ENCODE results near the gene C1orf159. TPM values are rescaled to one million over a fixed set of nuclear protein-coding genes. Genes with fewer than 3 reads are reported as not detected.
"Not testable (repeated sequence)": the region's sequence is repeated elsewhere in the genome, so short reads cannot be mapped to it uniquely, and the experiment has no call there.

Gene C1orf159
- total RNA-seq, 1 donor from 2014 or later, result 9.2 TPM

- Mint-ChIP-seq H3K9me3 (ENCODE audit: low read depth) (no peaks in the 10 kb centered on the region), H3K36me3 (ENCODE audit: low read depth) (peaks cover 2% of the 10 kb centered on the region), H3K4me1 (ENCODE audit: low read depth) (peaks cover 9% of the 10 kb centered on the region), H3K27me3 (ENCODE audit: low read depth) (no peaks in the 10 kb centered on the region), H3K27ac (ENCODE audit: unreplicated experiment) (peak overlapping the region; percentile 88), H3K4me3 (ENCODE audit: unreplicated experiment) (peak overlapping the region; percentile 62)
- DNase-seq (ENCODE audit: low spot score), result peak; percentile 95
- no peak for TF ChIP-seq CTCF (IDR thresholded peaks at IDR 0.05)
These were observed 36.3 kb downstream of the C1orf159 start for GRCh38 chr1:1079408-1080121.

GRCh38 chr1:1077396-1077795 lies 38.5 kb downstream of the C1orf159 start:
- H3K27ac Mint-ChIP-seq (ENCODE audit: unreplicated experiment); H3K4me3 Mint-ChIP-seq (ENCODE audit: unreplicated experiment); H3K4me1 Mint-ChIP-seq (ENCODE audit: low read depth); H3K27me3 Mint-ChIP-seq (ENCODE audit: low read depth); DNase-seq (ENCODE audit: low spot score); H3K9me3 Mint-ChIP-seq (ENCODE audit: low read depth); H3K36me3 Mint-ChIP-seq (ENCODE audit: low read depth): not testable (repeated sequence)

GRCh38 chr1:1075148-1075935 lies 40.5 kb downstream of the C1orf159 start:
- Mint-ChIP-seq H3K4me1 (ENCODE audit: low read depth) (peaks cover 8% of the 10 kb centered on the region), H3K36me3 (ENCODE audit: low read depth) (no peaks in the 10 kb centered on the region), H3K27me3 (ENCODE audit: low read depth) (no peaks in the 10 kb centered on the region), H3K4me3 (ENCODE audit: unreplicated experiment) (no peak overlapping the region), H3K27ac (ENCODE audit: unreplicated experiment) (no peak overlapping the region), H3K9me3 (ENCODE audit: low read depth) (no peaks in the 10 kb centered on the region)
- DNase-seq (ENCODE audit: low spot score), result peak; percentile 92
- TF ChIP-seq CTCF (IDR thresholded peaks at IDR 0.05), result no peak

GRCh38 chr1:1074631-1075147 lies 41.2 kb downstream of the C1orf159 start:
- TF ChIP-seq CTCF (IDR thresholded peaks at IDR 0.05), result no peak
- no peaks in the 10 kb centered on the region for H3K27me3 Mint-ChIP-seq (ENCODE audit: low read depth)
- no peak overlapping the region for H3K4me3 Mint-ChIP-seq (ENCODE audit: unreplicated experiment)
- H3K4me1 Mint-ChIP-seq (ENCODE audit: low read depth), result peaks cover 8% of the 10 kb centered on the region
- no peak overlapping the region for H3K27ac Mint-ChIP-seq (ENCODE audit: unreplicated experiment)
- DNase-seq (ENCODE audit: low spot score), result peak; percentile 82
- H3K9me3 Mint-ChIP-seq (ENCODE audit: low read depth), result no peaks in the 10 kb centered on the region
- H3K36me3 Mint-ChIP-seq (ENCODE audit: low read depth), result no peaks in the 10 kb centered on the region

- DNase-seq (ENCODE audit: low spot score), result peak; percentile 94
- H3K9me3 Mint-ChIP-seq (ENCODE audit: low read depth), result no peaks in the 10 kb centered on the region
- H3K27me3 Mint-ChIP-seq (ENCODE audit: low read depth), result no peaks in the 10 kb centered on the region
- no peaks in the 10 kb centered on the region for H3K36me3 Mint-ChIP-seq (ENCODE audit: low read depth)
- H3K27ac Mint-ChIP-seq (ENCODE audit: unreplicated experiment), result no peak within 1 kb of the TSS
- peaks cover 4% of the 10 kb centered on the region for H3K4me1 Mint-ChIP-seq (ENCODE audit: low read depth)
- H3K4me3 Mint-ChIP-seq (ENCODE audit: unreplicated experiment), result no peak within 1 kb of the TSS
- no peak for TF ChIP-seq CTCF (IDR thresholded peaks at IDR 0.05)
These were observed 41.9 kb downstream of the C1orf159 start, which contains the start of gene RNF223 for GRCh38 chr1:1073743-1074587. Gene RNF223 (minus strand): TSS chr1:1074306. CDS start chr1:1072566, 1,740 bp downstream.
